Measurements from ENCODE around the gene HCN4.

The HCN4 gene

GRCh38 chr15:73352082-73352481 is 16.7 kb downstream of the HCN4 start:
- no peak overlapping the region for H3K4me3 ChIP-seq (ENCODE audit: low read depth, low read length)
- TF ChIP-seq CTCF (IDR thresholded peaks at IDR 0.05; ENCODE audit: insufficient read depth, low read depth, low read length, missing control alignments), result no peak
- no peak for DNase-seq (ENCODE audit: low read depth)

DNA sequence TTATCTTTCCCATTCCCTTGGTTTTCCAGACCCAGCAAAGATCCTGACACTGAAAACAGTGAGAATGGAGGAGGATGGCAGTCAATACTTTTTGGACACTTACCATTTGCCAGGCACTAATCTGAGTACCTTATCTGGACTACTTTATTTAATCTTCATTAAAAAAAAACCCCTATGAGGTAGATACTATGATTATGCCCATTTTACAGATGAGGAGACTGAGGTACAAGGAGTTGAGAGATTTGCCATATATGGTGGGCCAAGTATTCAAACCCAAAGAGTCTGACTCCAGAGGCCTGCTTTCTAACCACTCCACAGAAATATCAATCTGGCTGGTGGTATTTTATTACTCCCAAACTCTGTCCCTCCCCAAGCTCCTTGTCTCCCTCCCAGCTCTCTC is 19.6 kb downstream of the HCN4 start:
- no peak for DNase-seq (ENCODE audit: low read depth)
- TF ChIP-seq CTCF (IDR thresholded peaks at IDR 0.05; ENCODE audit: insufficient read depth, low read depth, low read length, missing control alignments), result no peak

DNA sequence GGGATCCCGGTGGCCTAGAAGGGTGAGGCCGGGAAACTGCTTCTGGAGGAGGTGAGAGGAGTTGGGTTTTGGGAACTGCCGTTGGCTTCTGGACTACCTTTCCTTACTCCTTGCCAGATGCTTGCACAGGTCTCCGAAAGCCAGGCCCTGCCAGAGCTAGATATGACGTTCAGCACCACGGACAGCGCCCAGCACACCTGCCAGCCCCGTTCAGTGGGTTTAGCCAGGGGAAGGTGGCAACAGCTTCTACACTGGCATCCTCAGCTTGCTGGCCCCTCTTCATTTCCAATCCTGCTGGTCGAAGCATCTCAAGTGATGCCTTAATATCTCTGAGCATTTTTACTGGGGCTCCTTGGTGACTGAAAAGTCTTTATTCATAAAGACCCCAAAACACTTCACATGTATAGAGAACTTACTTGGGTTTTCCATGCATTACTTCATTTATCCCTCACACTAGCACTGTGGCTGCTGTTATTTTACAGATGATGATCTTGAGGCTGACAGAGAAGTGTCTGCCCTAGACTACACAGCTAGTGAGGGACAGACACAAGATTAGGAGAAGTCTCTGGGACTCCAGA is 21.9 kb downstream of the HCN4 start:
- TF ChIP-seq CTCF (IDR thresholded peaks at IDR 0.05; ENCODE audit: insufficient read depth, low read depth, low read length, missing control alignments), result no peak
- H3K4me3 ChIP-seq (ENCODE audit: low read depth, low read length), result no peak overlapping the region
- peak; percentile 68 for DNase-seq (ENCODE audit: low read depth)

More for the DNA sequence above, 19.6 kb downstream of the HCN4 start:
- H3K4me3 ChIP-seq (ENCODE audit: low read depth, low read length), result no peak overlapping the region

GRCh38 chr15:73345658-73346057 is 23.1 kb downstream of the HCN4 start:
- no peak for TF ChIP-seq CTCF (IDR thresholded peaks at IDR 0.05; ENCODE audit: insufficient read depth, low read depth, low read length, missing control alignments)
- DNase-seq (ENCODE audit: low read depth), result no peak
- H3K4me3 ChIP-seq (ENCODE audit: low read depth, low read length), result no peak overlapping the region

DNA sequence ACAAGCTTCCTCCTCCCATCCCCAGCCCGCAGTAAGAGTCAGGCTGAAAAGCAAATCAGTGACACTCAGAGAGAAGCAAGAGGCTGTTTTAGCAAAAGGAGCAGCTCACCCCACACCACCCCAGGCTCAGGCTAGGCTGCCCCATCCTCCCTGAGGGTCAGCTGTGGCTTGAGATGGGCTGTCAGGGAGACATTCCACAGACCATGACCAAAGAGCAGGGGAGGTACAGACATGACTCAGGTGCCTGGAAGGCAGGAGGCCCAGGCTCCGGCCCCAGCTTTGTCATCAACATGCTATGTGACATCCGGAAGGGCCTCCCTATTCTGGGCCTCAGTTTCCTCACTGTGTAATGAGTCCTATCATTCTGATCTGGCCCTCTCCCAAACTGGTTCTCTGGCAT is 24.7 kb downstream of the HCN4 start:
- H3K4me3 ChIP-seq (ENCODE audit: low read depth, low read length), result no peak overlapping the region
- TF ChIP-seq CTCF (IDR thresholded peaks at IDR 0.05; ENCODE audit: insufficient read depth, low read depth, low read length, missing control alignments), result no peak
- no peak for DNase-seq (ENCODE audit: low read depth)

- TF ChIP-seq CTCF (IDR thresholded peaks at IDR 0.05; ENCODE audit: insufficient read depth, low read depth, low read length, missing control alignments), result no peak
- DNase-seq (ENCODE audit: low read depth), result no peak
- no peak overlapping the region for H3K4me3 ChIP-seq (ENCODE audit: low read depth, low read length)
Measured at GRCh38 chr15:73341886-73342600, 26.7 kb downstream of the HCN4 start.

Measured in GM12865 (cell line).